CD4-positive, alpha-beta T cell treated with Interleukin-10 for 1 hour (primary cell): ENCODE data around the gene TUBB2A.
A peak's percentile ranks its signal among the peaks of the same experiment; 100 is the strongest.
"Not testable (repeated sequence)": the region's sequence is repeated elsewhere in the genome, so short reads cannot be mapped to it uniquely, and the experiment has no call there.

Source experiments
- DNase-seq: peaks from one replicate; pipeline ENCODE4 v3.0.0-alpha.2; 2020

Gene TUBB2A

GRCh38 chr6:3157131-3157933, at the start of gene TUBB2A:
Gene TUBB2A (minus strand): TSS chr6:3157544. CDS start chr6:3157463, 81 bp downstream.
- peak; percentile 88 for DNase-seq

- DNase-seq: no peak
Observed at GRCh38 chr6:3206339-3207015, 49.1 kb upstream of the TUBB2A start.

- no peak for DNase-seq
Observed at GRCh38 chr6:3205913-3206312, 48.6 kb upstream of the TUBB2A start.

- DNase-seq: no peak
Observed at GRCh38 chr6:3204921-3205320, 47.6 kb upstream of the TUBB2A start.

- no peak for DNase-seq
Observed at GRCh38 chr6:3202999-3203696, 45.8 kb upstream of the TUBB2A start.

- no peak for DNase-seq
Observed at GRCh38 chr6:3201388-3201787, 44.0 kb upstream of the TUBB2A start.

GRCh38 chr6:3200682-3201081, 43.3 kb upstream of the TUBB2A start:
- DNase-seq: no peak

GRCh38 chr6:3199382-3199781, 42.0 kb upstream of the TUBB2A start:
- no peak for DNase-seq

GRCh38 chr6:3197734-3198133, 40.4 kb upstream of the TUBB2A start:
- not testable (repeated sequence) for DNase-seq

- no peak for DNase-seq
Observed at GRCh38 chr6:3196770-3197169, 39.4 kb upstream of the TUBB2A start.

GRCh38 chr6:3195695-3196497, 38.6 kb upstream of the TUBB2A start:
- DNase-seq: no peak

- no peak for DNase-seq
Observed at GRCh38 chr6:3195420-3195694, 38.0 kb upstream of the TUBB2A start.

GRCh38 chr6:3194535-3195419, 37.4 kb upstream of the TUBB2A start:
- DNase-seq: no peak

GRCh38 chr6:3193102-3193849, 35.9 kb upstream of the TUBB2A start:
- DNase-seq: no peak

GRCh38 chr6:3190779-3191178, 33.4 kb upstream of the TUBB2A start:
- DNase-seq: no peak

GRCh38 chr6:3190056-3190455, 32.7 kb upstream of the TUBB2A start:
- DNase-seq: no peak

GRCh38 chr6:3189192-3189591, 31.8 kb upstream of the TUBB2A start:
- DNase-seq: not testable (repeated sequence)

- DNase-seq: no peak
Observed at GRCh38 chr6:3188262-3188661, 30.9 kb upstream of the TUBB2A start.

GRCh38 chr6:3186974-3187382, 29.6 kb upstream of the TUBB2A start:
- DNase-seq: no peak

- no peak for DNase-seq
Observed at GRCh38 chr6:3183066-3183465, 25.7 kb upstream of the TUBB2A start.

- no peak for DNase-seq
Observed at GRCh38 chr6:3181105-3181504, 23.8 kb upstream of the TUBB2A start.
